Osteoblast (primary cell): ENCODE measurements around the gene BCAT1. TPM values are rescaled to one million over a fixed set of nuclear protein-coding genes. Genes with fewer than 3 reads are reported as not detected.

Experiments used
- DNase-seq: peaks from one replicate; pipeline ENCODE4 v3.0.0; 2011; ENCODE audit warnings: low spot score, mixed read lengths; ENCODE audit not compliant: insufficient read length; ENCODE audit errors: missing footprints
- H2AFZ ChIP-seq: 2 replicates; pipeline ENCODE4 v1.6.0; 2011; ENCODE audit warnings: mild to moderate bottlenecking, low read length
- H3K27ac ChIP-seq: 2 replicates; pipeline ENCODE4 v1.5.1; 2011; ENCODE audit warnings: mild to moderate bottlenecking, low read depth, low read length, moderate library complexity
- H3K27me3 ChIP-seq: 2 replicates; pipeline ENCODE4 v1.6.0; 2012; ENCODE audit warnings: mild to moderate bottlenecking, control low read depth, inconsistent platforms, low read length, moderate library complexity; ENCODE audit not compliant: insufficient read depth
- H3K36me3 ChIP-seq: 2 replicates; pipeline ENCODE4 v1.5.1; 2011; ENCODE audit warnings: mild to moderate bottlenecking, low read length, control low read depth, moderate library complexity; ENCODE audit not compliant: insufficient read depth
- H3K4me1 ChIP-seq: 2 replicates; pipeline ENCODE4 v1.5.1; 2011; ENCODE audit warnings: mild to moderate bottlenecking, low read length, control low read depth, moderate library complexity; ENCODE audit not compliant: insufficient read depth
- H3K4me2 ChIP-seq: 2 replicates; pipeline ENCODE4 v1.6.0; 2011; ENCODE audit warnings: mild to moderate bottlenecking, low read length; ENCODE audit not compliant: insufficient read depth
- H3K4me3 ChIP-seq: fragments of 200-600 bp; sonication (generic); 3 replicates; pipeline ENCODE4 v1.5.1; 2012; ENCODE audit warnings: mild to moderate bottlenecking, low read length, inconsistent platforms; ENCODE audit not compliant: insufficient read depth
- H3K79me2 ChIP-seq: 2 replicates; pipeline ENCODE4 v1.6.0; 2012; ENCODE audit warnings: mild to moderate bottlenecking, low read length, control low read depth, inconsistent platforms; ENCODE audit not compliant: insufficient read depth
- H3K9me3 ChIP-seq: 2 replicates; pipeline ENCODE4 v1.5.1; 2011; ENCODE audit warnings: low read depth, low read length, control low read depth
- H4K20me1 ChIP-seq: 2 replicates; pipeline ENCODE4 v1.6.0; 2012; ENCODE audit warnings: mild to moderate bottlenecking, low read length, control low read depth; ENCODE audit not compliant: insufficient read depth
- CTCF ChIP-seq: IDR thresholded peaks from 2 replicates; pipeline ENCODE4 v1.5.1; 2011; ENCODE audit warnings: mild to moderate bottlenecking, low read depth, low read length, moderate library complexity; ENCODE audit errors: extremely low read depth
- total RNA-seq: library from RNA; depleted of rRNA; stranded (reverse); fragments of >200 nt; gene quantifications from 2 replicates; pipeline ENCODE4 v1.2.3, GENCODE V29; 2012

The BCAT1 gene
- total RNA-seq, 1 donor, result 273 TPM

- H3K27me3 ChIP-seq, result no peaks in the 10 kb centered on the region
- peak overlapping the region; percentile 80 for H3K4me3 ChIP-seq
- peak; percentile 56 for DNase-seq
- peaks cover 2% of the 10 kb centered on the region for H3K36me3 ChIP-seq
- TF ChIP-seq CTCF, result no peak
- no peaks in the 10 kb centered on the region for H3K9me3 ChIP-seq
- H2AFZ ChIP-seq, result peak overlapping the region; percentile 84
- H3K4me1 ChIP-seq, result peaks cover 39% of the 10 kb centered on the region
- H3K4me2 ChIP-seq, result peak overlapping the region; percentile 95
- no peaks in the 10 kb centered on the region for H4K20me1 ChIP-seq
- H3K79me2 ChIP-seq, result peaks cover 50% of the 10 kb centered on the region
- peak overlapping the region; percentile 70 for H3K27ac ChIP-seq
These were observed 47.1 kb downstream of the BCAT1 start for GRCh38 chr12:24901576-24902461.

- Histone ChIP-seq H3K9me3 (no peaks in the 10 kb centered on the region), H3K4me3 (no peak overlapping the region), H4K20me1 (peaks cover 2% of the 10 kb centered on the region), H3K4me1 (peaks cover 48% of the 10 kb centered on the region), H3K27ac (peak overlapping the region; percentile 61), H3K27me3 (no peaks in the 10 kb centered on the region), H3K36me3 (peaks cover 2% of the 10 kb centered on the region), H3K4me2 (no peak overlapping the region), H2AFZ (no peak overlapping the region), H3K79me2 (peaks cover 47% of the 10 kb centered on the region)
- TF ChIP-seq CTCF, result no peak
- DNase-seq, result no peak
These were observed 48.7 kb downstream of the BCAT1 start for GRCh38 chr12:24900196-24900595.

GRCh38 chr12:24899503-24900075, 49.3 kb downstream of the BCAT1 start:
- peak overlapping the region; percentile 61 for H3K27ac ChIP-seq
- no peak overlapping the region for H3K4me2 ChIP-seq
- peaks cover 51% of the 10 kb centered on the region for H3K79me2 ChIP-seq
- no peaks in the 10 kb centered on the region for H3K9me3 ChIP-seq
- H3K36me3 ChIP-seq, result peaks cover 2% of the 10 kb centered on the region
- peaks cover 52% of the 10 kb centered on the region for H3K4me1 ChIP-seq
- H3K4me3 ChIP-seq, result no peak overlapping the region
- H3K27me3 ChIP-seq, result no peaks in the 10 kb centered on the region
- TF ChIP-seq CTCF, result no peak
- H2AFZ ChIP-seq, result no peak overlapping the region
- DNase-seq, result no peak
- H4K20me1 ChIP-seq, result peaks cover 8% of the 10 kb centered on the region

GRCh38 chr12:24898606-24899005, 50.3 kb downstream of the BCAT1 start:
- no peak overlapping the region for H2AFZ ChIP-seq
- no peak overlapping the region for H3K4me3 ChIP-seq
- H4K20me1 ChIP-seq, result peaks cover 8% of the 10 kb centered on the region
- peaks cover 48% of the 10 kb centered on the region for H3K4me1 ChIP-seq
- TF ChIP-seq CTCF, result no peak
- H3K4me2 ChIP-seq, result no peak overlapping the region
- no peaks in the 10 kb centered on the region for H3K27me3 ChIP-seq
- no peaks in the 10 kb centered on the region for H3K9me3 ChIP-seq
- peaks cover 52% of the 10 kb centered on the region for H3K79me2 ChIP-seq
- DNase-seq, result no peak
- H3K36me3 ChIP-seq, result peaks cover 2% of the 10 kb centered on the region
- peak overlapping the region; percentile 11 for H3K27ac ChIP-seq
